HG03520 (cell line): Measurements from ENCODE around the gene PACSIN1.

Experiments used
- ATAC-seq: cut with Tn5 transposase; IDR thresholded peaks from one replicate; pipeline ENCODE4 v1.9.1; 2021; ENCODE audit warnings: mild to moderate bottlenecking, moderate library complexity; ENCODE audit not compliant: unreplicated experiment

PACSIN1 gene

GRCh38 chr6:34514112-34514511 is 48.2 kb downstream of the PACSIN1 start:
- no peak for ATAC-seq

GRCh38 chr6:34514593-34515472 is 49.0 kb downstream of the PACSIN1 start:
- ATAC-seq, result no peak

GRCh38 chr6:34515473-34516387 is 49.9 kb downstream of the PACSIN1 start:
- ATAC-seq, result no peak

GRCh38 chr6:34516391-34517324 is 50.8 kb downstream of the PACSIN1 start:
- ATAC-seq, result no peak

- ATAC-seq, result no peak
Observed at GRCh38 chr6:34517461-34517881, 51.6 kb downstream of the PACSIN1 start.

GRCh38 chr6:34517966-34518365 is 52.1 kb downstream of the PACSIN1 start:
- ATAC-seq, result no peak

- ATAC-seq, result no peak
Observed at GRCh38 chr6:34518669-34519365, 52.9 kb downstream of the PACSIN1 start.

GRCh38 chr6:34519971-34520644 is 54.2 kb downstream of the PACSIN1 start:
- ATAC-seq, result no peak

GRCh38 chr6:34520645-34521462 is 55.0 kb downstream of the PACSIN1 start:
- ATAC-seq, result no peak

- no peak for ATAC-seq
Observed at GRCh38 chr6:34521463-34522285, 55.8 kb downstream of the PACSIN1 start.

GRCh38 chr6:34522761-34523160 is 56.9 kb downstream of the PACSIN1 start:
- ATAC-seq, result no peak

GRCh38 chr6:34523441-34524206 is 57.7 kb downstream of the PACSIN1 start:
- no peak for ATAC-seq

GRCh38 chr6:34524499-34524898 is 58.6 kb downstream of the PACSIN1 start:
- no peak for ATAC-seq

- ATAC-seq, result no peak
Observed at GRCh38 chr6:34524971-34525370, 59.1 kb downstream of the PACSIN1 start.

- no peak for ATAC-seq
Observed at GRCh38 chr6:34525431-34526175, 59.7 kb downstream of the PACSIN1 start.

- no peak for ATAC-seq
Observed at GRCh38 chr6:34526241-34526972, 60.5 kb downstream of the PACSIN1 start.
